GM12892 (cell line): ENCODE data around the gene DNASE1L3.

Experiments used
- POLR2A ChIP-seq: IDR thresholded peaks from 2 replicates; pipeline ENCODE4 v1.6.1; 2011; ENCODE audit warnings: low read depth, low read length, control low read depth
- POLR2AphosphoS5 ChIP-seq: IDR thresholded peaks from 2 replicates; pipeline ENCODE4 v1.6.1; 2011; ENCODE audit warnings: low read depth, low read length, control low read depth
- TAF1 ChIP-seq: IDR thresholded peaks from 2 replicates; pipeline ENCODE4 v1.6.1; 2011; ENCODE audit warnings: low read depth, mild to moderate bottlenecking, control low read depth, low read length, borderline replicate concordance

DNA sequence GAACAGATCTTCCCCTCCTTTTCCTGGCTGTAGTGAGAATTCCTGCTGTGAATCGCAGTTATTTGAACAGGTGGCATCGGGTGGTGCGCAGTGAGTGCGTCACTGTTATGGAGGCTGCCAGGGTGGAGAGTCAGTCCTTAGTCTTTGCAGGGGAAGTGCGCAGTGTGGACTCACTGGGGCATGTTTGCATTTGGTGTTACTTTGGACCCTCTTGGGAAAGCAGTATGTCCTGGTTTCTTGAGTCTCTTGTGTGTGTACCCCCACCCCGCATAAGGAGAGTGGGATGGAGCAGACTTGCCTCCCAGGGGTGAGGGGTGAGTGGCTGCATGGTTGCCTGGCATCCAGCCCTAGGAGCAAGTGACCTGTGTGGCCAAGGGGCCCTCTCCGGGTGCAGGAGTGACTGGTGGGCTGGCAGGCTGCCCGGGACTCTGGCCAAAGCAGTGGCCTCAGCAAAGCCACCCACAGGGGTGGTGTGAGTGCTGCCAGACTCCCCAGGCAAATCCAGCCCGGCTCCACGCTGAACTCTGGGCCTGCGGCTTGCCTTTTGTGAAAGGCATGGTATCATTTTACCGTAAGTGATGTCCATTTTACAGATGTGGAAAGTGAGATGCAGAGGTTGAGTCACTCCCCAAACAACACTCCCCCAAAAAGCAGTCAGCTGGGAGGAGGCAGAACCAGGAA lies 46.4 kb downstream of the DNASE1L3 start:
- no peak for TF ChIP-seq POLR2AphosphoS5
- TF ChIP-seq TAF1, result no peak
- no peak for TF ChIP-seq POLR2A
